VCaP (cell line): Measurements from ENCODE around the gene OPA3.

Experiments used
- H3K27ac ChIP-seq: fragments of 450-650 bp; 2 replicates; pipeline ENCODE4 v1.5.1; 2017
- TF ChIP-seq, protein P1 (sequence below): fragments of 450-650 bp; conservative IDR thresholded peaks from 2 replicates; pipeline ENCODE4 v1.5.1; 2017; ENCODE audit warnings: mild to moderate bottlenecking, moderate library complexity

Gene OPA3

GRCh38 chr19:45587873-45588272, 3.3 kb upstream of the OPA3 start:
- H3K27ac ChIP-seq, result no peak overlapping the region
- TF ChIP-seq, protein P1, sequence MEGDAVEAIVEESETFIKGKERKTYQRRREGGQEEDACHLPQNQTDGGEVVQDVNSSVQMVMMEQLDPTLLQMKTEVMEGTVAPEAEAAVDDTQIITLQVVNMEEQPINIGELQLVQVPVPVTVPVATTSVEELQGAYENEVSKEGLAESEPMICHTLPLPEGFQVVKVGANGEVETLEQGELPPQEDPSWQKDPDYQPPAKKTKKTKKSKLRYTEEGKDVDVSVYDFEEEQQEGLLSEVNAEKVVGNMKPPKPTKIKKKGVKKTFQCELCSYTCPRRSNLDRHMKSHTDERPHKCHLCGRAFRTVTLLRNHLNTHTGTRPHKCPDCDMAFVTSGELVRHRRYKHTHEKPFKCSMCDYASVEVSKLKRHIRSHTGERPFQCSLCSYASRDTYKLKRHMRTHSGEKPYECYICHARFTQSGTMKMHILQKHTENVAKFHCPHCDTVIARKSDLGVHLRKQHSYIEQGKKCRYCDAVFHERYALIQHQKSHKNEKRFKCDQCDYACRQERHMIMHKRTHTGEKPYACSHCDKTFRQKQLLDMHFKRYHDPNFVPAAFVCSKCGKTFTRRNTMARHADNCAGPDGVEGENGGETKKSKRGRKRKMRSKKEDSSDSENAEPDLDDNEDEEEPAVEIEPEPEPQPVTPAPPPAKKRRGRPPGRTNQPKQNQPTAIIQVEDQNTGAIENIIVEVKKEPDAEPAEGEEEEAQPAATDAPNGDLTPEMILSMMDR, result no peak

GRCh38 chr19:45585158-45585577, 566 bp upstream of the OPA3 start:
- H3K27ac ChIP-seq, result peak overlapping the region; percentile 91
- TF ChIP-seq, protein P1, result no peak

DNA sequence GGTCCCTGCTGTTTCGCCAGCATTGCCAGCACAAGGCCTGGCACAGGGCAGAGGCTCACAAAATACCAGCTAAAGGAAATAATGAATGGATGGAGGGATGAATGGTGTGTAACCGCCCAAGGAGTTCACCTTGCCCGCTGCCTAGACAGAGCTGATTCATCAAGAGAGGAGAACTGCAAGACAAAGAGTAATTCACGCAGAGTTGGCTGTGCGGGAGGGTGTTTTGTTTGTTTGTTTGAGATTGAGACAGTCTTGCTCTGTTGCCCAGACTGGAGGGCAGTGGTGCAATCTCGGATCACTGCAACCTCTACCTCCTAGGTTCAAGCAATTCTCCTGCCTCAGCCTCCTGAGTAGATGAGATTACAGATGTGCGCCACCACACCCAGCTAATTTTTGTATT, 3.0 kb downstream of the OPA3 start:
- TF ChIP-seq, protein P1, result no peak
- peak overlapping the region; percentile 23; the same call in 1 of the 2 replicates for H3K27ac ChIP-seq

DNA sequence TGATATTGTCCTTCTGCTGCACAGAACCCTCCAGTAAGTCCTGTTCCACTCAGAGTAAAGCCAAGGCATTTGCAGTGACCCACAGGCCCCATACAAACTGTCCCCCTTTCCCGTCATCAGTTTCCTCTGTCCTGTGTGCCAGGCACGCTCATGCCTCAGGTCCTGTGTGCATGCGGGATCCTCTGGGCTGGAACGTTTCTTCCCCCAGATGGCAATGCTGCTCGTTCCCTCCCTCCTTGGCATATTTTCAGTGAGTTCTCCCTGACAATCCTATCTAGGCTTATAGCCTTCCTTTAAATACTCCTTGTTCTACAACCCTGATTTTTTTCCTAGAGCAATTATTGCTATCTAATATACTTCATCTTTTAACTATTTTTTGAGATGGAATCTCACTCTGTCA, 5.7 kb downstream of the OPA3 start:
- TF ChIP-seq, protein P1, result no peak
- peak overlapping the region; percentile 79; the same call in 1 of the 2 replicates for H3K27ac ChIP-seq

GRCh38 chr19:45577111-45577905, 7.3 kb downstream of the OPA3 start:
- peak overlapping the region; percentile 79 for H3K27ac ChIP-seq
- TF ChIP-seq, protein P1, result no peak

GRCh38 chr19:45576682-45577081, 7.9 kb downstream of the OPA3 start:
- TF ChIP-seq, protein P1, result no peak
- H3K27ac ChIP-seq, result peak overlapping the region; percentile 79

DNA sequence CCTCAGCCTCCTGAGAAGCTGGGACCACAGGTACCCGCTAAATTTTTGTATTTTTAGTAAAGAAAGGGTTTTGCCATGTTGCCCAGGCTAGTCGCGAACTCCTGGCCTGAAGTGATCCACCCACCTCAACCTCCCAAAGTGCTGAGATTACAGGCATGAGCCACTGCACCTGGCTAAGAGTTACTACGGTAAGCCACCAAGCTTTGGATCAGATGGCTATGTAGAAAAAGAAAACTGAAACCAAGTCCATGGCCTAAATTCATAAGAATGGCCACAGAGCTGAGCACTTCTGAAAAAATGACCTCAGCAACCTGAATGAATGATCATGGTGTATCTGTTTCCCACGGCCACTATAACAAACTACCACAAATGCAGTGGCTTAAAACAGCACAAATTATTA, 9.4 kb downstream of the OPA3 start:
- TF ChIP-seq, protein P1, result no peak
- H3K27ac ChIP-seq, result peak overlapping the region; percentile 79; the same call in 1 of the 2 replicates
